Astrocyte of the cerebellum (primary cell): ENCODE measurements around the gene ATP6V0D1.

Source experiments
- DNase-seq: peaks from one replicate; pipeline ENCODE4 v3.0.0-alpha.2; 2011; ENCODE audit warnings: low read depth
- H3K4me3 ChIP-seq: 2 replicates; pipeline ENCODE4 v1.5.1; 2011; ENCODE audit warnings: mild to moderate bottlenecking, low read depth, low read length, moderate library complexity
- CTCF ChIP-seq: IDR thresholded peaks from 2 replicates; pipeline ENCODE4 v1.5.1; 2012; ENCODE audit warnings: low read length, low read depth, moderate library complexity, mild to moderate bottlenecking; ENCODE audit errors: missing control alignments
- in situ Hi-C: cut with HindIII; loops from 2 replicates; pipeline ENCODE4 v1.10.0; 2017; ENCODE audit warnings: low sequenced_read_pairs

ATP6V0D1 gene

GRCh38 chr16:67443265-67443664, 37.7 kb downstream of the ATP6V0D1 start:
- TF ChIP-seq CTCF = no peak
- no peak overlapping the region for H3K4me3 ChIP-seq
- no peak for DNase-seq
- in situ Hi-C loops = loop anchor here (5.0 to 10.0 kb wide), 3 partner anchors 61 to 178 kb away; no protein-coding TSS in a partner anchor

GRCh38 chr16:67442581-67443255, 38.2 kb downstream of the ATP6V0D1 start:
- H3K4me3 ChIP-seq = no peak overlapping the region
- DNase-seq = no peak
- no peak for TF ChIP-seq CTCF
- in situ Hi-C loops = loop anchor here (5.0 to 10.0 kb wide), 3 partner anchors 60 to 178 kb away; no protein-coding TSS in a partner anchor

- no peak for DNase-seq
- TF ChIP-seq CTCF = no peak
- in situ Hi-C loops = loop anchor here (5.0 to 10.0 kb wide), 3 partner anchors 60 to 177 kb away; no protein-coding TSS in a partner anchor
- no peak overlapping the region for H3K4me3 ChIP-seq
Observed at GRCh38 chr16:67441907-67442306, 39.0 kb downstream of the ATP6V0D1 start.

- in situ Hi-C loops = loop anchor here (5.0 to 10.0 kb wide), 3 partner anchors 59 to 177 kb away; no protein-coding TSS in a partner anchor
- no peak overlapping the region for H3K4me3 ChIP-seq
- TF ChIP-seq CTCF = no peak
- no peak for DNase-seq
Observed at GRCh38 chr16:67441271-67441753, 39.6 kb downstream of the ATP6V0D1 start.

GRCh38 chr16:67438824-67439393, 42.0 kb downstream of the ATP6V0D1 start:
- no peak for DNase-seq
- H3K4me3 ChIP-seq = no peak overlapping the region
- in situ Hi-C loops = no loop called here
- no peak for TF ChIP-seq CTCF

- in situ Hi-C loops = no loop called here
- H3K4me3 ChIP-seq = no peak overlapping the region
- TF ChIP-seq CTCF = no peak
- no peak for DNase-seq
Observed at GRCh38 chr16:67438098-67438791, 42.7 kb downstream of the ATP6V0D1 start.
